HepG2 (cell line): Measurements from ENCODE around the gene PIANP. TPM values are rescaled to one million over a fixed set of nuclear protein-coding genes. Genes with fewer than 3 reads are reported as not detected.

ENCODE experiments used
- ATAC-seq: fragments of 200-7000 bp; cut with Tn5 transposase; 3 replicates; pipeline ENCODE4 v1.9.1; 2020; ENCODE audit warnings: mild to moderate bottlenecking, moderate library complexity
- BruUV-seq: library from RNA; stranded (reverse); fragments of 400-500 nt; replicated peaks from 2 replicates; lab custom pipeline; 2021; lab: Mats Ljungman, UMichigan
- CTCF ChIA-PET: fragments of 300-600 bp; formaldehyde crosslinking; extraction: SDS; loops from one replicate; lab custom pipeline; 2021; ENCODE audit warnings: low total read pairs, inconsistent platforms, low intra/inter-chr PET ratio; lab: Yijun Ruan, JAX
- POLR2A ChIA-PET: fragments of 350-600 bp; sonication (Branson Sonifier 250); formaldehyde crosslinking; loops from one replicate; lab custom pipeline; 2020; ENCODE audit warnings: antibody characterized with exemption, inconsistent platforms; lab: Yijun Ruan, JAX
- DNase-seq: peaks from one replicate; pipeline ENCODE4 v3.0.0-alpha.2; 2015; ENCODE audit warnings: low spot score
- FAIRE-seq: peaks from 3 replicates; lab custom pipeline; 2011; peaks lifted over from hg19 to GRCh38; lab: Jason Lieb, UNC
- H2AFZ ChIP-seq: one replicate; pipeline ENCODE4 v1.6.1; 2011; ENCODE audit warnings: low read length, inconsistent platforms
- H3K27ac ChIP-seq: fragments of 300-600 bp; 3 replicates; pipeline ENCODE4 v1.8.0; 2011; ENCODE audit warnings: mixed run types, mild to moderate bottlenecking, mixed read lengths, low read length, inconsistent platforms; ENCODE audit not compliant: insufficient read depth; ENCODE audit errors: extremely low read length
- H3K27me3 ChIP-seq, 2 experiments: fragments of 200-600 bp in 1 of 2; 2 replicates in 1 of 2; 3 replicates in 1 of 2; pipeline versions ENCODE4 v1.6.0 to v1.8.0; 2011; ENCODE audit warnings: low read length in 2 of 2, mild to moderate bottlenecking in 2 of 2, moderate library complexity in 2 of 2, inconsistent platforms in 1 of 2; ENCODE audit not compliant: insufficient read depth in 2 of 2, control insufficient read depth in 1 of 2
- H3K36me3 ChIP-seq, 2 experiments: fragments of 200-600 bp in 1 of 2; replicated peaks in 1 of 2; 2 replicates in 1 of 2; 3 replicates in 1 of 2; pipeline versions ENCODE4 v1.5.1 to v1.8.0; 2011; ENCODE audit warnings: low read length in 2 of 2, inconsistent platforms in 1 of 2; ENCODE audit not compliant: insufficient read depth in 2 of 2, control insufficient read depth in 1 of 2
- H3K4me1 ChIP-seq: 2 replicates; pipeline ENCODE4 v1.5.1; 2012; ENCODE audit warnings: low read length, inconsistent platforms; ENCODE audit not compliant: insufficient read depth
- H3K4me2 ChIP-seq: 2 replicates; pipeline ENCODE4 v1.6.0; 2011; ENCODE audit warnings: low read depth, low read length, inconsistent platforms
- H3K4me3 ChIP-seq, 3 experiments: fragments of 200-600 bp in 1 of 3; sonication (generic), shearing (Covaris generic) in 1 of 3; replicated peaks in 1 of 3; 2 replicates each; pipeline ENCODE4 v1.5.1; 2011 to 2016; ENCODE audit warnings: low read length in 3 of 3, inconsistent platforms in 2 of 3, low read depth in 2 of 3, mild to moderate bottlenecking in 2 of 3, control low read depth in 1 of 3, mixed read lengths in 1 of 3; ENCODE audit not compliant: insufficient read depth in 1 of 3
- H3K79me2 ChIP-seq: one replicate; pipeline ENCODE4 v1.6.1; 2011; ENCODE audit warnings: low read length, inconsistent platforms; ENCODE audit not compliant: insufficient read depth
- H3K9ac ChIP-seq: 2 replicates; pipeline ENCODE4 v1.6.0; 2011; ENCODE audit warnings: mild to moderate bottlenecking, low read depth, low read length, inconsistent platforms; ENCODE audit not compliant: insufficient read depth
- H3K9me3 ChIP-seq: 2 replicates; pipeline ENCODE4 v1.5.1; 2012; ENCODE audit warnings: mild to moderate bottlenecking, low read length
- H4K20me1 ChIP-seq: 2 replicates; pipeline ENCODE4 v1.6.0; 2011; ENCODE audit warnings: inconsistent platforms, mild to moderate bottlenecking, low read length, moderate library complexity; ENCODE audit not compliant: insufficient read depth
- DR1 ChIP-seq: sonication (generic); formaldehyde crosslinking; IDR thresholded peaks from 2 replicates; pipeline ENCODE4 v1.8.0; 2021; ENCODE audit warnings: mild to moderate bottlenecking, missing genetic modification reagents, inconsistent platforms
- ISX ChIP-seq: sonication (generic); formaldehyde crosslinking; conservative IDR thresholded peaks from 2 replicates; pipeline ENCODE4 v1.5.0; 2020; ENCODE audit warnings: missing genetic modification reagents
- JUNB ChIP-seq: sonication (generic); formaldehyde crosslinking; IDR thresholded peaks from 2 replicates; pipeline ENCODE4 v1.8.0; 2022; ENCODE audit warnings: missing genetic modification reagents, mild to moderate bottlenecking, borderline replicate concordance
- MAZ ChIP-seq, 2 experiments: sonication (generic) in 1 of 2; formaldehyde crosslinking in 1 of 2; IDR thresholded peaks; 2 replicates each; pipeline versions ENCODE4 v1.5.0 to v1.6.1; 2012 to 2020; ENCODE audit warnings: low read depth in 2 of 2, mild to moderate bottlenecking in 2 of 2, borderline replicate concordance in 1 of 2, improper control_type of control experiment in 1 of 2, low read length in 1 of 2, missing genetic modification reagents in 1 of 2, moderate library complexity in 1 of 2
- MIER2 ChIP-seq: IDR thresholded peaks from 2 replicates; pipeline ENCODE4 v1.6.1; 2016; ENCODE audit warnings: missing biosample characterization, missing genetic modification reagents
- MYPOP ChIP-seq: sonication (generic); formaldehyde crosslinking; IDR thresholded peaks from 2 replicates; pipeline ENCODE4 v1.8.1; 2023; ENCODE audit warnings: mild to moderate bottlenecking, moderate library complexity, missing genetic modification reagents
- NBN ChIP-seq: fragments of 450-650 bp; conservative IDR thresholded peaks from 2 replicates; pipeline ENCODE4 v1.6.1; 2017
- SKI ChIP-seq: fragments of 450-650 bp; IDR thresholded peaks from one replicate; pipeline ENCODE4 v1.6.1; 2018; ENCODE audit warnings: mild to moderate bottlenecking; ENCODE audit not compliant: partially characterized antibody
- SNAPC4 ChIP-seq: sonication (generic); formaldehyde crosslinking; IDR thresholded peaks from 2 replicates; pipeline ENCODE4 v1.4.0; 2020; ENCODE audit warnings: mild to moderate bottlenecking, missing genetic modification reagents
- TGIF2 ChIP-seq: IDR thresholded peaks from 2 replicates; pipeline ENCODE4 v1.6.1; 2016; ENCODE audit warnings: control low read depth, missing compliant biosample characterization
- ZBTB20 ChIP-seq: sonication (generic); formaldehyde crosslinking; IDR thresholded peaks from 2 replicates; pipeline ENCODE4 v1.8.1; 2023; ENCODE audit warnings: missing genetic modification reagents, low read depth, mild to moderate bottlenecking, borderline replicate concordance
- ZFP1 ChIP-seq: IDR thresholded peaks from 2 replicates; pipeline ENCODE4 v1.6.1; 2016
- ZNF577 ChIP-seq: sonication (generic); formaldehyde crosslinking; IDR thresholded peaks from 2 replicates; pipeline ENCODE4 v1.4.0; 2020; ENCODE audit warnings: mild to moderate bottlenecking, low read depth, missing genetic modification reagents, borderline replicate concordance
- WGBS: methylation state at CpG from one replicate; pipeline ENCODE4 v1.1.6; 2017; ENCODE audit warnings: low lambda C conversion rate; 5-methylcytosine and 5-hydroxymethylcytosine counted together
- in situ Hi-C: cut with HindIII; loops from 2 replicates; pipeline ENCODE4 v1.10.0; 2017; ENCODE audit warnings: low pct_unique_long_range_greater_than_20kb; ENCODE audit not compliant: extremely low pct_ligation_motif_present
- intact Hi-C: fragments of 100-400 bp; cut with micrococcal nuclease; formaldehyde crosslinking; loops from one replicate; pipeline ENCODE4 v1.10.0; 2022; ENCODE audit not compliant: unreplicated experiment
- polyA plus RNA-seq, 8 experiments: library from polyadenylated mRNA; depleted of rRNA in 3 of 8; stranded (reverse) in 7 of 8; unstranded in 1 of 8; fragments of >200 nt; fragmentation: Illumina TruSeq in 4 of 8; extraction: Trizol in 4 of 8; gene quantifications; 2 replicates each; pipeline versions ENCODE4 v1.2.1 to v1.2.3, GENCODE V29; 2011 to 2016; ENCODE audit warnings: low read depth in 4 of 8, missing spikeins in 1 of 8, mixed read lengths in 1 of 8; ENCODE audit not compliant: insufficient read depth in 1 of 8
- total RNA-seq, 5 experiments: library from RNA; depleted of rRNA; stranded (reverse); fragments of >200 nt; fragmentation: Illumina TruSeq; extraction: Trizol; gene quantifications; 2 replicates each; pipeline ENCODE4 v1.2.3, GENCODE V29; 2016; ENCODE audit warnings: low read depth in 1 of 5

Gene PIANP
- total and polyA plus RNA-seq, 2 of the 13 experiments (the other 11 are each of a cell fraction or from before 2014, with no cell fraction given) = not detected

- intact Hi-C loops = loop anchor here (5.0 kb wide), 1 partner anchor 145 kb away; no protein-coding TSS in a partner anchor
- BruUV-seq = no TSS peak
- TF ChIP-seq MAZ (IDR thresholded peaks at IDR 0.05; ENCODE audit: borderline replicate concordance, low read depth, low read length) (no peak), MAZ (CRISPR knock-in tag; IDR thresholded peaks at IDR 0.05; ENCODE audit: low read depth) (no peak), MIER2 (CRISPR knock-in tag) (no peak), ISX (CRISPR knock-in tag) (no peak), ZFP1 (CRISPR knock-in tag) (no peak), ZBTB20 (CRISPR knock-in tag) (no peak), TGIF2 (CRISPR knock-in tag) (no peak), MYPOP (no peak), JUNB (CRISPR knock-in tag) (no peak), ZNF577 (CRISPR knock-in tag) (no peak), DR1 (no peak), NBN (no peak), SNAPC4 (CRISPR knock-in tag) (no peak), SKI (no peak)
These were observed 3.7 kb downstream of the PIANP start for GRCh38 chr12:6696690-6697583.

More at GRCh38 chr12:6696690-6697583, 3.7 kb downstream of the PIANP start:
- Histone ChIP-seq H3K79me2 (no peaks in the 10 kb centered on the region), H3K4me1 (peaks cover 24% of the 10 kb centered on the region), H3K27ac (no peak overlapping the region), H2AFZ (no peak overlapping the region), H4K20me1 (no peaks in the 10 kb centered on the region), H3K9ac (no peak overlapping the region), H3K4me2 (no peak overlapping the region), H3K9me3 (no peaks in the 10 kb centered on the region), H3K4me3 (no peak overlapping the region), H3K36me3 (no peaks in the 10 kb centered on the region), H3K27me3 (peaks cover 9 to 66% of the 10 kb centered on the region in 2 experiments)
- no peak for FAIRE-seq
- POLR2A ChIA-PET = interaction anchor here (1.6 kb wide), 1 partner anchor 8 kb away, joined by 7 read pairs; the partner anchor contains the start of gene ZNF384
- no peak for DNase-seq
- in situ Hi-C loops = loop anchor here (5.0 kb wide), 2 partner anchors 35 to 80 kb away; partner anchors contain the start of gene ING4
- CTCF ChIA-PET = interaction anchor here (0.7 to 2.2 kb wide), 4 partner anchors 80 to 143 kb away, joined by 3 to 33 read pairs (median 4); no protein-coding TSS in a partner anchor
- ATAC-seq = no peak
- 33% methylated on average over 10 of the region's 17 CpGs for WGBS
